Psoas muscle (tissue), 8 donors: ENCODE data around the gene MZB1. TPM values are rescaled to one million over a fixed set of nuclear protein-coding genes. Genes with fewer than 3 reads are reported as not detected.

ENCODE experiments used
- ATAC-seq, 4 donors: fragments of 200-7000 bp; cut with Tn5 transposase; one replicate each; pipeline ENCODE4 v1.9.1; 2020; ENCODE audit warnings: moderate library complexity in 3 of 4, mild to moderate bottlenecking in 2 of 4
- DNase-seq, 2 donors: peaks; one replicate each; pipeline ENCODE4 v3.0.0-alpha.2; 2020
- H3K27ac ChIP-seq: fragments of 200-600 bp; one replicate; pipeline ENCODE4 v1.8.0; 2022
- H3K27me3 ChIP-seq, 3 donors: fragments of 200-600 bp in 1 of 3; one replicate each; pipeline versions ENCODE4 v1.6.1 to v1.8.0; 2013 to 2022; ENCODE audit warnings: low read length in 2 of 3, mild to moderate bottlenecking in 2 of 3, moderate library complexity in 1 of 3; ENCODE audit not compliant: insufficient read depth in 3 of 3
- H3K36me3 ChIP-seq, 2 donors: fragments of 200-600 bp in 1 of 2; one replicate each; pipeline versions ENCODE4 v1.6.1 to v1.8.0; 2013 to 2022; ENCODE audit warnings: low read depth in 1 of 2, mild to moderate bottlenecking in 1 of 2, moderate library complexity in 1 of 2; ENCODE audit not compliant: insufficient read depth in 1 of 2
- H3K4me1 ChIP-seq: fragments of 200-600 bp; one replicate; pipeline ENCODE4 v1.8.0; 2022
- H3K4me3 ChIP-seq: fragments of 200-600 bp; one replicate; pipeline ENCODE4 v1.8.0; 2022; ENCODE audit warnings: mild to moderate bottlenecking
- H3K9me3 ChIP-seq: fragments of 200-600 bp; one replicate; pipeline ENCODE4 v1.8.0; 2022
- CTCF ChIP-seq: fragments of 200-600 bp; IDR thresholded peaks from one replicate; pipeline ENCODE4 v1.8.0; 2022; ENCODE audit warnings: antibody characterized with exemption
- WGBS, 3 donors: extraction: QIAGEN DNeasy Blood & Tissue Kit; methylation state at CpG; one replicate each; pipeline versions ENCODE4 v1.1.6 to v1.1.7; 2013; 5-methylcytosine and 5-hydroxymethylcytosine counted together
- intact Hi-C, 2 donors: fragments of 100-400 bp; cut with DNase I; formaldehyde crosslinking; loops; one replicate each; pipeline versions ENCODE4 v1.11.0 to v1.14.2; 2022
- polyA plus RNA-seq, 3 donors: library from polyadenylated mRNA; stranded (reverse); fragments of 200-250 nt; gene quantifications; one replicate each; pipeline ENCODE4 v1.2.3, GENCODE V29; 2013
- total RNA-seq, 4 donors: library from RNA; stranded (reverse); fragmentation: NEBNext Ultra II Directional in 2 of 4; extraction: Animal tissue kit (Norgen Biotek cat#: 25700) in 2 of 4; gene quantifications; one replicate each; pipeline versions ENCODE4 v1.2.1 to v1.2.4, GENCODE V29; 2021 to 2023
- donor health status: healthy with polysubstance abuse.
- donor health status: DM: no; HTN: no; CAD: no; lungs with moderate emphysema.
- donor health status: Bipolar disorder and iron deficiency.
- donor health status: healthy.
- donor health status: DM: yes; HTN: yes; CAD: no.
- donor health status: DM: no; HTN: no; CAD: no.
- donor health status: DM: no; HTN: no; CAD: no.
- donor health status: DM: yes; HTN: yes; CAD: no.

The MZB1 gene
- total and polyA plus RNA-seq, 7 donors = 0.03 to 1.2 (median 0.57) TPM

GRCh38 chr5:139416651-139417050 lies 26.9 kb upstream of the MZB1 start:
- no peak overlapping the region for H3K4me3 ChIP-seq
- peak overlapping the region; percentile 85 for H3K27ac ChIP-seq
- DNase-seq = peak in 1 of 2 donors; percentile 46
- peaks cover 59% of the 10 kb centered on the region for H3K4me1 ChIP-seq
- H3K27me3 ChIP-seq = no peaks in the 10 kb centered on the region
- TF ChIP-seq CTCF = no peak
- peak in 3 of 4 donors; percentile 21 to 30 (median 23) for ATAC-seq
- H3K9me3 ChIP-seq = no peaks in the 10 kb centered on the region
- H3K36me3 ChIP-seq = peaks cover 0 to 16% of the 10 kb centered on the region in 2 donors
- intact Hi-C loops = loop anchor here in 1 of 2 donors (10.0 kb wide), 1 partner anchor 348 kb away; no protein-coding TSS in a partner anchor
- WGBS, 3 donors = 36 to 55% (median 44%) methylated on average over 9 of the region's 9 CpGs

- no peak for ATAC-seq
Measured at GRCh38 chr5:139415869-139416268, 26.2 kb upstream of the MZB1 start.

GRCh38 chr5:139415221-139415861 lies 25.6 kb upstream of the MZB1 start:
- H3K9me3 ChIP-seq = no peaks in the 10 kb centered on the region
- ATAC-seq (peak; percentile 41 to 61 (median 52)), DNase-seq (peak; percentile 21 to 63)
- WGBS, 3 donors = 17 to 25% (median 19%) methylated on average over 8 of the region's 8 CpGs
- peaks cover 68% of the 10 kb centered on the region for H3K4me1 ChIP-seq
- peak overlapping the region; percentile 85 for H3K27ac ChIP-seq
- H3K4me3 ChIP-seq = no peak overlapping the region
- intact Hi-C loops = loop anchor here in 1 of 2 donors (10.0 kb wide), 1 partner anchor 349 kb away; no protein-coding TSS in a partner anchor
- H3K27me3 ChIP-seq = no peaks in the 10 kb centered on the region
- TF ChIP-seq CTCF = no peak
- peaks cover 0 to 9% of the 10 kb centered on the region in 2 donors for H3K36me3 ChIP-seq

More at GRCh38 chr5:139415869-139416268, 26.2 kb upstream of the MZB1 start:
- Histone ChIP-seq H3K27me3 (no peaks in the 10 kb centered on the region), H3K27ac (peak overlapping the region; percentile 85), H3K4me3 (no peak overlapping the region), H3K4me1 (peaks cover 64% of the 10 kb centered on the region), H3K36me3 (peaks cover 0 to 9% of the 10 kb centered on the region in 2 donors), H3K9me3 (no peaks in the 10 kb centered on the region)
- intact Hi-C loops = loop anchor here in 1 of 2 donors (10.0 kb wide), 1 partner anchor 349 kb away; no protein-coding TSS in a partner anchor
- DNase-seq = no peak
- no peak for TF ChIP-seq CTCF

GRCh38 chr5:139414581-139415130 lies 24.9 kb upstream of the MZB1 start:
- 20 to 22% (median 22%) methylated on average over 9 of the region's 9 CpGs for WGBS, 3 donors
- Histone ChIP-seq H3K9me3 (no peaks in the 10 kb centered on the region), H3K4me1 (peaks cover 71% of the 10 kb centered on the region), H3K4me3 (no peak overlapping the region), H3K27ac (peak overlapping the region; percentile 85), H3K27me3 (no peaks in the 10 kb centered on the region), H3K36me3 (peaks cover 0 to 9% of the 10 kb centered on the region in 2 donors)
- DNase-seq = peak; percentile 39 to 70
- peak; percentile 69 to 82 (median 76) for ATAC-seq
- no peak for TF ChIP-seq CTCF
- intact Hi-C loops = loop anchor here in 1 of 2 donors (10.0 kb wide), 1 partner anchor 350 kb away; no protein-coding TSS in a partner anchor
